GOT3 (cell line): ENCODE data around the gene GUCA2A.
"Not testable (repeated sequence)": the region's sequence is repeated elsewhere in the genome, so short reads cannot be mapped to it uniquely, and the experiment has no call there.

Experiments used
- DNase-seq: peaks from one replicate; lab custom pipeline; 2025; ENCODE audit warnings: mixed read lengths; lab: John Stamatoyannopoulos, UW

Gene GUCA2A, protein sequence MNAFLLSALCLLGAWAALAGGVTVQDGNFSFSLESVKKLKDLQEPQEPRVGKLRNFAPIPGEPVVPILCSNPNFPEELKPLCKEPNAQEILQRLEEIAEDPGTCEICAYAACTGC

DNA sequence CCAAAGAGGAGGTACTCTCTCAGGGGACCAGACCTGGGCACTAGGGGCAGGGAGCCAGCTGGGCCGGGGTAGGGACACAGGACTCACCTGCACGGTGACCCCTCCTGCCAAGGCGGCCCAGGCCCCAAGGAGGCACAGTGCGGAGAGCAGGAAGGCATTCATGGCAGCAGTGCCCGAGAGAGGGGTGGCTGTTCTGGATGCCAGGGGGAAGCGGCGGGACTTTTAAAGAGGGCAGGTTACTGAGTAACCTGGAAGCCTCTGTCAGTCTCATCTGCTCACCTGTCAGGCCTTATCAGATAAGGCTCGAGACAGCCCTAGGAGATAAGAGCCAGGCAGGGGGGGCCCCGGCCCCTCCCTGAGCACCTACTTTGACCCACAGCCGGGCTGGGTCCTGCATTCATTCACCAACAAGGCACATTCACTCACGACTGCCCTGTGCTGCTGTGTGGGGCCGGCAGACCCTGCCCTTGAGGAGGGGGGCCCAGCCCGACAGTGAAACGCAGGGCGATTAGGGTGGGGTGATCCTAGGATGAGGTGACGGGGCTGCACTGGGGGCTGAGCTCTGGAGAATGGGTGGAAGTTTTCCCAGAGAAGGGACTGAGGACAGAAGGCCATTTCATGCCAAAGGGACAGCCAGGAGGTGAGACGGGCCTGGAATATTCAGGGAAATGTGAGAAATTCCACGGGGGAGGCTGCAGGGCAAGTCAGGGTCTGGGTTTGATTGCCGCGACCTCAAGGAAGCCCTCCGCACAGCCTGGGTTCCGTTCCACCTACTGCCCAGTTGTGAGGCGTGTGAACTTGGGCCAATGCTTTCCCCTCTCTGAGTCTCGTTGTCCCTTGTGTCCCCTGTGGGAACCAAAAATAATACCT lies at the start of gene GUCA2A:
Gene GUCA2A, minus strand, starts transcription at position 195 of the 870 bp plus-strand sequence. Its CDS starts 33 bp downstream, at position 162.
- DNase-seq: no peak

DNA sequence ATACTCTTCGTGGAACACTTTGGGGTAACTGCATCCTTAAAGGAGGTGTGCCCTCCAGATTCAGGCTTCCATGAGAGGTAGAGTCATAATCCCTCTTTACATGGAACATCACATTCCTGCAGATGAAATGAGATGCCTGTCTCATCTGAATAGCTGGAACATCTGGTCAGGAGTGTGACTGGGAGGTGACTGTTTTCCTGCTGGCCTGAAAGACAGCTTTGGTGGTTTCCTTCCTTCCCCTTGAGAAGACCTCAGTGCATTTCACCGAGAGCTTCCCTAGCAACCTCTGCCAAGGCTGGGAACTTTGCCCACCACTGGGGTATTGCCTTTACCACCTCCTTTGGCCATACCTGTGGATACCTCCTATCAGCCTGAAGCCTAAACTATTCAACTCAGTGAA lies 46.7 kb upstream of the GUCA2A start:
- DNase-seq: no peak

DNA sequence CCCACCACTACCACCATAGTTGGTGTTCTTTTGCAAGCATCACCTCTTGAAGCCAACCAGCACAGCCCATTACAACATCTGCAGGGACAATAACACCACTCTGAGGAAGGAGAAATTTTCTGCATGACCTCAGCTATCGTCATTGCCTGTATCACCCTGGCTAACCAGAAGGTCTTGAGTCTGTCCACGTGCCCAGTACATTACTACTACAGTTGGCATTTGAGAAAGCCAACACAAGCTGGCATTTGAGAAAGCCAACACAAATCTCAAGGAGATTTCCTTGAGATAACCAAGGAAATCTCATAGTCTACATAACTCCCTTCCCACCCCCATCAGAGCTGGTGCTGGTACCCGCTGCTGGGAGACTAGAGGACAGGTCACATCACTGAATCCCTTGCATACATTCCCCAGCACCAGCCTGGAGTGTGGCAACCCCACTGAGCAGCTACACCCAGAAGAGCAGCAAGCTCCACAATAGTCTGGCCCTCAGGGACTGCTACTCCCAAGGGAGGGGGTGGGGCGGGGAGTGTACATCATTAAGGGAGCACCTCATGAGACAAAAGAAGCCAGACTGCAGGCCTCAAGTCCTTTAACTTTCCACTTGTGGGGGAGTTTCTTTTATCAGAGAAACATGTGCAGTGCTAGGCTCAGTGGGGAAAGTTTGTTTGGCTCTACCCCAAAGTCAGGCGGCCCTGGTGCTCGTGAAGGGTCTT lies 46.0 kb upstream of the GUCA2A start:
- no peak for DNase-seq

DNA sequence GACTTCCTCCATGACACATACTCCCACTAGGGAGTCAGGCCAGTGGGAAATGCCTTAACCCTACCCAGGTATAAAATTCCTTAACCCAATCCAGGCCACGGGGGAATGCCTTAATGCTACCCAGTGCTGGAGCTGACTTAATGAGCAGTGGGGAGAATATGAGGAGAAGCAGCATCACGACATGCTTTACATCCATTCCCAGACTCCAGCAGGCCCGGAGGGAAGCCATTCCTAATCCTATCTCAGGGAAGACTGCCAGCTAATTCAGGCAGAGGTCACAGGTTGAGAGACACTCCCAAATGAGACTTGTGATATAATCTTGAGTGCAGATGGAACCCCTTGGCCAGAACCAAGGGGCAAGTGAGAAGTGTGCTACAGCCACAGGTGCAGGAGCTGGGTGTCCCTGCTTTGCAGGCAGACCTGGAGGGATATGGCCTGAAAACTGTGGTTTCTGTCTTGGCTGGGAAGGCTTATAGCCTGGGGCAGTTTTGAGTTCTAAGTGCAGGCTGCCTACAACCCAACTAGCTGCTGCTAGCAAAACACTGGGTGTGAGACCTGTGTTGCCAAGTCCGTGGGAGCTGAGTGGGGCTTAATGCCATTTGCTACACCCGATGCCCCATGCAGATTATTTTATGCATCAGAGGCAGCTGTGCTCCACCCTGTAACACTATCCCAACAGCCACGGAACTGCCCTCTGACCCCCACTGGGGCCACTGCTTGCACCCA lies 45.1 kb upstream of the GUCA2A start:
- no peak for DNase-seq

DNA sequence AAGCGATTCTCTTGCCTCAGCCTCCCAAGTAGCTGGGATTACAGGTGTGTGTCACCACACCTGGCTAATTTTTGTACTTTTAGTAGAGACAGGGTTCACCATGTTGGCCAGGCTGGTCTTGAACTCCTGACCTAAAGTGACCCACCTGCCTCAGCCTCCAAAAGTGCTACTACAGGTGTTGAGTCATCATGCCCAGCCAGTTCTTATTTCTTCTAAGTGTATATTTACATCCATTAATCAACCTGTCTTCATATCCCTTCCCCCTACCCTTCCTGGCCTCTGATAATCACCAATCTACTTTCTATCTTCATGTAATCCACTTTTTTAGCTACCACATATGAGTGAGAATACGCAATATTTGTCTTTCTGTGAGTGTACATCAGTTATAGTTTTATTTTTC lies 42.4 kb upstream of the GUCA2A start:
- not testable (repeated sequence) for DNase-seq

DNA sequence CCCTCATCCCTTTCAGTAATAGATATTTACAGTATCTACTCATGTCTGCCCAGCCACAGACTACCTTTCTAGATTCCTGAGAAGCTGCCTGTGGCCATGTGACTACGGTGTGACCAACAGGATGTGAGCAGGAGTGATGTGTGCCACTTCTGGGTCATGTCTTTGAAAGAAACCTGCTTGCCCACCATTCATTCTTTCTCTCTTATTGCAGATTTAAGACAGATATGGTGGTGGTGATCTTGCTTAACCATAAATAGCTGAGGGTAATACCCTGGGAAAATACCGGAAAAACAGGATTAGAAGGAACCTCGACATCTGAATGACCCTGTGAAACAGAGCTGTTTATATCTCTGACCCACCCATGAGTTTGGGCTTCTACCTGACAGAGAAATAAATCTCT lies 41.6 kb upstream of the GUCA2A start:
- no peak for DNase-seq

DNA sequence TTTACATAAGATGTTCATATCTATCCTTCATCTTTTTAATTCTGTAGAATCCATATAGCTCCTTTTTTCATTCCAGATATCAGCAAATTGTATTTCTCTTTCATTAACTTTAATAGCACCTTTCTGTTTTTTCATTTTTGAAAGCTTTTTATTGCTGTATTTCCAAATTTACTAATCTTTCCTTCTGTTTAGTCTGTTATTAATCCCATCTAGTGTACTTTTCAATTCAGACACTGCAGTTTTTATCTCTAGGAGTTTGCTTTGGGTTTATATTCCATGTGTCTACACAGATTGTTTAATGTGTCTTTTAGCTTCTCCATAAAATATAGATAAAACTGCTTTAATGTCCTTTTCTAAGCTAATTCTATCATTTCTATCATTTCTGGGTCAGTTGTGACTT lies 37.4 kb upstream of the GUCA2A start:
- DNase-seq: no peak

DNA sequence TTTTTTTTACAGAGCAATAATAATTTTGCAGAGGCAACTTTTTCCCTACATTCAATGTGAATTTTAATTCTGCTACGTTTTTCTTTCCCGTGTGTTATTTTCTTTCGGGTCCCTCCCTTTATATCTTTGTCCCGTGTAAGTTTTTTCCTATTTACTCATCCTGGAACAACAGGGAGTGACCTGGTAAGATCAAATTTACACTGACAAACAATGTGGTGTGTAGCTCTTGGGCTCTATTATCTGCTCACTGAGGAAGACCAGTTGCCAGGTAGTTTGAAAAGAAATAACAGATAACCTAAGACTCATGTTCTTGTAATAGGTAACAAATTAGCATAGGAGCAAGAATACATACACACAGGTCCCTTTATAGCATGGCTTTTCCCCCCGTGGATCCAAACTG lies 33.7 kb upstream of the GUCA2A start:
- DNase-seq: no peak

DNA sequence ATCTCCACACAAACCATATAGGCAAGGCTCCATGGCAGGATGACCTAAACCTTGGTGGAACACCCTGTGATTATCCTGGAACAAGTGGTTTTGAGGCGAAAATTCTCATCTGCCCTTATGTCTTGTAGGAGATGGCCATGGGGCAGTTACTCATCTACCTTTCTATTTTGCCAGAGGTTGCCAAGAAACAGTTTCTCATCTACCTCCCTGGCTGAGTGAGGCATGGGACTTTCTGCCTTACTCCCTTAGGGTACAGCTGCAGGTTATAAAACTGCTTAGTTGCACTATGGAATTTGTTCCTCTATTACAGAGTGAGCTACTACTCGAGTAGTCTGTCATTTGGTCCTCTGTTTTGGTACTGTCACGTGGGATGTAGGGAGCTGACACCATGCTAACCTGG lies 31.3 kb upstream of the GUCA2A start:
- no peak for DNase-seq

DNA sequence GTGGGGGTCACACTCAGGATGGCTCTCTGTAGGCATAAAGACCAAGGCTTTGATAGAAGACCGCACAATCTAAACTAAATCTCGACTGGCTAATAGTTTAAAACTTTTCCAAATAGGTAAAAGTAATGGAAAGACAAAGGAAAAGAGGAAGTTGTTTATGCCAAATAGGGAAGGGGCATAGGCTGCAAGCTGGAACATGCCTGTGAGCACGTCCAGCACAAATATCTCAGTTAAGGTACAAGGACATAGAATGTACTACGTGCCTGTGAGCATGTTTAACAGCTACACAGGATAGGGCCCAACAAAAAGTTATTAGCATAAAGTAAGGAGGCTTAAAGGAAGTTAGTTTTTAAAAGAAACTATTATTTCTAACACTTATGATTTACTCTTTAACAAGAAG lies 27.6 kb upstream of the GUCA2A start:
- DNase-seq: no peak

DNA sequence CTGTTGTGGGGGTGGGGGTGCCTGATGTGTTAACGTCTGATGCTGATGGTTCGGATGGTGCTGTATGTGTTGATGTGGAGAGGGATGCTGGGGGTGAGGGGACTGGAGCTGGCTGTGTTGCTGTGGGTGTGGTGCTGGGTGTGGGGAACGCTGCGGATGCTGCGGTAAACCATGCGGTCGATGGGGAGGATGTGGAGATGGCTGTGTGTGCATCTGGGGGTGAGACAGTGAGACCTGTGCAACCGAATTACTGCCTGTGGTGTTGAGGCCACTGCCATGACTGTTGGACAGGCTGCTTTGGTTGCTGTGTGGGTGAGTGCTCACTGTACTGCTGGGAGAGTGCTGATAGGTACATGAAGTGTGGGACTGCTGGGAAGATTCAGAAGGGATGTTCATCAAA lies 26.8 kb upstream of the GUCA2A start:
- DNase-seq: no peak

DNA sequence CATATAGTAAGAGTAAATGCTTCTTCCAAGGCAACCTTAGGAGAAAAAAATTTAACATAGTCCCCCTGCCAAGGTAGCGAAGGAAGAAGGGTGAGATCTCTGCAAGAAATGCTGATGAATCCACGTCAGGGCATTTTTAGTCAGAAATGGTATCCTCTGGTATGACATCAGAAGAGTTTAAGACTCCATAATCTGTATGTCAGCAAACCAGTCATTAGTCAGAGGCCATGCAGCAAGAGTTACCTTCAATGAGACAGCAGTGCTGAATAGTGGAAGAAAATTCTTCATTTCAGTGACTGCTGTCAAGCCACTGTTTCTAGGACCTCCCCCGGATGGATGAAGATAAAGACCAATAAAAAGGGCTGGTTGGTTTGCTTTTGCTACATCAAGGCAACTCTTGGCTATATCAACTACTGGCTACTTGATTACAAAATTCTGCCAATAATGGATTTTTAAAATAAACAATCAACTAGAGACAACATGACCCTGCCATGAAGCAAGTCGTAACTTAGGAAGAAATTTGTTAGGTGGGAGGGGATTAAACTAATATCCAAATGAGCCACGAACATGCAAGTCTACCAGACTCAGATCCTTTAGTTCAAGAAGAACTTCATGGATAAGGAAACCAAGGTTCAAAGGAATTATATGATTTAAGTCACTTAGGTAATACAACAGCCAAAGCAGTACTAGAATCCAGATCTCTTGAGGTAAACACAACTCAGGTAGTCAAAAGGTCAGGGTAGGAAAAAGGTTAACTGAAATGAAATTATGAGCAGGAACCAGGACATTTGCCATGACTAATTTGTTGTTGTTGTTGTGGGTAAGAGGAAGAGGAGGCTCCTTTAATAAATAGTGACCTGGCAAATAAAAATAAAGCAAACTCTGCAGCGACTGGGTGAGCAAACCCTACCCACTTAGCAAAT lies 25.6 kb upstream of the GUCA2A start:
- no peak for DNase-seq

DNA sequence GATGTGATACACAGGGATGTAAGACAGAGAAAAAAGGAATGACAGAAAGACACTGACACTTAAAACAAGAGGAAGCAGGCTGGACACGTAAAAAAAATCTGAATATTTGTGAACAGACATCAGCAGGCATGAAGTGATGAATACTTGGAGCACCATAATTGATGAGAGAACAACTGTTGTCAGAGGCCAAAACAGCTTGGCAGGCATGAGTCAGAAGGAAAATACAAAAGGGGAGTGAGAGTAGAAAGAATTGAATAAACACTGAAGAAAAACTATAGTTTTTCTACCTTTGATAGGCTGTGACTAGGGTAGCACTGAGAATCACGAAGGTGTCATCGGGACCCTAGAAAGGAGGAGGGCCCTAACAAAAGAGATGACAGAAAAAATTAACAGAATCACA lies 21.6 kb upstream of the GUCA2A start:
- DNase-seq: no peak

DNA sequence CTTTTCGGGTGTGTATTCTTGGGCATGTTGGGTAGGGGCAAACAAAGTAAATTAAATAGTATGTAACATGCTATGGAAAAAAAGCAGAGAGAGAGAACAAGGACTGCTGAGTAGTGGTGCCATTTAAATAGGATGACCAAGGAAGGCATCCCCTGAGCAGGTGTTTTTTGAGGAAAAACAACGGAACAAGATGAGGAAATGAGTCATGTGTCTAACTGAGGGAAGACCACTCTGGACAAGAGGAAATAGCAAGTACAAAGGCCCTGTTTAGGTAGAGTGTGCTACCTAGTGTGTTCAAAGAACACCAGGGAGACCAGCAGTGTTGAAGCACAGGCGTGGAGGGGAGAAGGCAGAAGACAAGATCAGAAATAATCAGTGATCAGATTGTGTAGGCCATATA lies 20.1 kb upstream of the GUCA2A start:
- no peak for DNase-seq

DNA sequence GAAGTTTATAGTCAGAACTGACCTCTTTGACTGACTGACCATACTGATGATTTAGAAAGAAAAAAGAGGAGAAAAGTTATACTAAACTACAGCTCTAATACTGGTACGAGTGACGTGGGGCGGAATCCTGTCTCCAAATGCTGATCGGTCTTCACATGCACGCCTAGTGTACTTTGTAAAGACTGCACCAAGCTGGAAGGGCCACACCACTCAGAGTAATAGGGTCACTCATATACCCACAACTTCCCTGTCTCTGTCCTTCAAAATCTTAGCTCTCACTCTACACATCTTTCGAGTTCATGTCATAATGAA lies 19.4 kb upstream of the GUCA2A start:
- DNase-seq: no peak

DNA sequence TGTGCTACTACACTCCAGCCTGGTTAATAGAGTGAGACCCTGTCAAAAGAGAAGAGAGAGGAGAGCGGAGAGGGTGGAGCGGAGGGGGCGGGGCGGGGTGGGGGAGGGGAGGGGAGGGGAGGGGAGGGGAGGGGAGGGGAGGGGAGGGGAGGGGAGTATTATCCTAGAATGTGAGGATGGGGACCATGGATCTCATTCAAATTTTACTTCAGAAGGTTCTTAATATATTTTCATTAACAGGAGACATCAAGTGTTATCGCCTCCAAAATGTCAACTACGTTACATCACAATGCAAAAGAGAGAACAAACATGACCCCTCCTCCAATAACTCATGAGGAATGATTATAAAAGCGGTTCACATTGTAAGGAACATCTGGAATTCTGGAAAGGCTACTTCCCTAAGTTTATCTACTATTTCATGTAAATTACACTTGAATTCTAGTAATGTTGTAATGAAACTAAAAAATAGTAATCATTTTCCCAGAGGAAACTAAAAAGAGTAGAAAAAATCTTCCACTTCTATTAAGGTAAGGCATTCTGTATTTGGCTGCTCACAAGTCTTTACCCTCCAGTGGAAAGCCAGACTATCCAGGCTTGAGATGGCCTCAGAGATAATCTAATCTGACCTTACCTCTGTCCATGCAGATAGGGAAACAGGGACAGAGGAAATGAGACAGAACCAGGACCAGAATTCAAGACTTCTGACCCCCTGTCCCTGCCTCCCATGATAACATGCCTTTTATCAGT lies 18.8 kb upstream of the GUCA2A start:
- no peak for DNase-seq

DNA sequence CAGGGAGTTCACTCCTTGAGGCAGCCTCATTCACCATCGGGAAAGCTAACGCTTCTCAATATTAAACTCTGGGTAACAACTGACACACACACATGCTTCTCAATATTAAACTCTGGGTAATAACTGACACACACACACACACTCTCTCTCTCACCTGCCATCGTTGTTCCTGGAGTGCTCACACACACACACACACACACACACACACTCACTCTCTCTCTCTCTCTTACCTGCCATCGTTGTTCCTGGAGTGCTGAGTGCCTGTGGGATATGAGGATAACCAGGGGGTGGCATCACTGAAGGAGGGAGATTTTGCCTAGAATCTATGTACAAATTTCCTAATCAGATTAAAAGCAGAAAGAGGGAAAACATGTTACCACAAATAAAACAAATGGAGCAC lies 17.1 kb upstream of the GUCA2A start:
- no peak for DNase-seq

DNA sequence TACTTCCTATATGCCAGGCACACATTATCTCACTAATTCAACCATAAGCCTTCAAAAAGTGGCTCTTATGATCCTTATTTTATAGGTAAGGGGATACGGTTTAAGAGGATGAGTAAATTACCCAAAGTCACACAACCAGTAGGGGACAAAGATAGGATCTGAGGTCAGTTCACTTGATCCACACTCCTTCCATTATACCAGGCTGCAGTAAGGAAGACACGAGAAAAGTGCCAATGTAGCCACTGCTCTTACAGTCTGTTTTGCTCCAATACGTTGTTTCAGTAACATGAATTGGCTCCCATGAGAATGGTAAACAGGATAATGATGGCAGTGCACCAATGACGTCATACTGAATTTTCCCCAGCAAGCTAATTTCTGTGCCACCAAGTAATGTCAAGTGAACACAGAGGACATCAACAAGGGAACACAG lies 15.4 kb upstream of the GUCA2A start:
- DNase-seq: no peak

DNA sequence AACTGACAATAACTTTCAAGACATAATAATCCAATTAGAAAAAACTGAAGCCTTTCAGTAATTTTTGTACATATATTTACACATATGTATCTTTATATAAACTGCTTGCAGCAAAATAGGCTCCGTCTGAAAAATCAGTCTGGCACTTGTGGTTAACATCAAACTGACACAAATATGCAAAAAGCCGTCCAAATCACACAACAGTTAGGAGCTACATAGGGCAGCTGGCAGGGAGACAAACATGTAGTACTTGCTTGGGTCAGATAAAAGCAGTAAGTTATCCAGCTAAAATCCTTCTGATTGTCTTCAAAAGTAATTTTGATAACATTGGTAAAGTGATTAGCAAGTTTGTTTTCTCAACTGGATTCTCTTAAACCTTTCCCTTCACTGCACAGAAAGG lies 14.7 kb upstream of the GUCA2A start:
- DNase-seq: no peak

DNA sequence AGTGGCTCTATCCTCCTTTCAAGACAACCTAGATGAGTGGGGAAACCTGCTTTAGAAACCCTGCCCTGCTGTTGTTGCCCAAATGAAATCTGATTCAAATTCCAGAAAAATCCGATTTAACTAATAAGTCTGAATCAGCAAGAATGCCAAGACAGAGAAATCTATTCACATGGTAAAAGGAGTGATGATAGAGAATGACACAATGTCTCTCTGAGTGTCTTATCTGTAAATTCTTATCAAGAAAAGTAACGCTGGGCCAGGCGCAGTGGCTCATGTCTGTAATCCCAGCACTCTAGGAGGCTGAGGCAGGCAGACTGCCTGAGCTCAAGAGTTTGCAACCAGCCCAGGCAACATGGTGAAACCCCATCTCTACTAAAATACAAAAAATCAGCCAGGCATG lies 13.7 kb upstream of the GUCA2A start:
- no peak for DNase-seq

DNA sequence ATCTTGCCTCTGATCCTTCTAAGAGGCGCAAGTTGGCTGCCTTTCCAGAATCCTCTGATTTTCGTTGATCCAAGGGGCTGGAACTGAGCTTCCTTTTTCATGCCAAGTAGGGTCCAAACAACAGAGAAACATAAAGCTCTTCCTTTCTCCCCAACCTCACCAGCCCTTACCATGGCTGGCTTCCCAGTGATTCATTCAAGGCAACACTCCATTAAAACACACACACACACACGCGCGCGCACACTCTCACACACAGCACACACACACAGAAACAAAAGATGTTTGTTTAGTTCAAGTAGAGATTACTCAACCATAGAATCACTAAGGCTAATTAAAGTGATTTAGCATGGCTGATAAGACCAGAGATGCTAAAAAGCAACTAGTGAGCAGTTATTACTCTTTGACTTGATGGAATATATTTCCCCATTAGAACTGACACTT lies 13.0 kb upstream of the GUCA2A start:
- DNase-seq: no peak
